Omental fat pad (tissue), 4 donors: ENCODE measurements around the gene DRD2. TPM values are rescaled to one million over a fixed set of nuclear protein-coding genes. Genes with fewer than 3 reads are reported as not detected.

Experiments used
- ATAC-seq: fragments of 150-250 bp; one replicate; pipeline ENCODE4 v1.9.1; 2016; ENCODE audit warnings: mild to moderate bottlenecking, moderate library complexity; ENCODE audit not compliant: low FRiP score
- DNase-seq: peaks from one replicate; pipeline ENCODE4 v3.0.0-alpha.2; 2019; ENCODE audit warnings: low spot score
- CTCF ChIP-seq, 3 donors: fragments of 450-650 bp; IDR thresholded peaks; one replicate each; pipeline ENCODE4 v1.5.1; 2016 to 2017; ENCODE audit warnings: antibody characterized with exemption in 3 of 3, mild to moderate bottlenecking in 3 of 3, moderate library complexity in 2 of 3
- total RNA-seq, 4 donors: library from RNA; depleted of rRNA; stranded (reverse); fragments of >200 nt; gene quantifications; one replicate each; pipeline ENCODE4 v1.1.0, GENCODE V29; 2016

The DRD2 gene
- total RNA-seq, 4 donors from 2014 or later: 0.28 TPM; not detected in 3

- no peak for ATAC-seq
- DNase-seq: no peak
These were observed 78.0 kb downstream of the DRD2 start for GRCh38 chr11:113397212-113397611.

GRCh38 chr11:113396690-113397089 is 78.5 kb downstream of the DRD2 start:
- ATAC-seq: no peak
- TF ChIP-seq CTCF (IDR thresholded peaks at IDR 0.05): no peak
- DNase-seq: no peak

More at GRCh38 chr11:113397212-113397611, 78.0 kb downstream of the DRD2 start:
- no peak for TF ChIP-seq CTCF (IDR thresholded peaks at IDR 0.05)

GRCh38 chr11:113395782-113396336 is 79.3 kb downstream of the DRD2 start:
- ATAC-seq (no peak), DNase-seq (no peak)
- no peak for TF ChIP-seq CTCF (IDR thresholded peaks at IDR 0.05)

- no peak for ATAC-seq
- no peak for DNase-seq
- no peak for TF ChIP-seq CTCF (IDR thresholded peaks at IDR 0.05)
These were observed 80.3 kb downstream of the DRD2 start for GRCh38 chr11:113394919-113395318.

GRCh38 chr11:113393501-113393985 is 81.7 kb downstream of the DRD2 start:
- DNase-seq: no peak
- TF ChIP-seq CTCF (IDR thresholded peaks at IDR 0.05): no peak
- no peak for ATAC-seq

- TF ChIP-seq CTCF (IDR thresholded peaks at IDR 0.05): no peak
- DNase-seq (no peak), ATAC-seq (no peak)
These were observed 82.8 kb downstream of the DRD2 start for GRCh38 chr11:113392236-113392921.

GRCh38 chr11:113389272-113389671 is 85.9 kb downstream of the DRD2 start:
- DNase-seq (no peak), ATAC-seq (no peak)
- no peak for TF ChIP-seq CTCF (IDR thresholded peaks at IDR 0.05)
